K562 (cell line): ENCODE results near the gene PELI3. TPM values are rescaled to one million over a fixed set of nuclear protein-coding genes. Genes with fewer than 3 reads are reported as not detected.
A peak's percentile ranks its signal among the peaks of the same experiment; 100 is the strongest.

ENCODE experiments used
- ATAC-seq: fragments of 200-7000 bp; cut with Tn5 transposase; 3 replicates; pipeline ENCODE4 v1.9.1; 2020; ENCODE audit warnings: moderate library complexity
- BruUV-seq: library from RNA; stranded (reverse); fragments of 400-500 nt; replicated peaks from 2 replicates; lab custom pipeline; 2021; lab: Mats Ljungman, UMichigan
- CTCF ChIA-PET: fragments of 300-600 bp; formaldehyde crosslinking; extraction: SDS; loops from one replicate; lab custom pipeline; 2021; ENCODE audit warnings: low intra/inter-chr PET ratio; lab: Yijun Ruan, JAX
- POLR2A ChIA-PET: fragments of 300-600, 350-650 bp; sonication (Branson Sonifier 250); formaldehyde crosslinking; extraction: SDS; loops from one replicate; lab custom pipeline; 2021; ENCODE audit warnings: antibody characterized with exemption, inconsistent platforms; lab: Yijun Ruan, JAX
- DNase-seq, 4 experiments: peaks; one replicate each; pipeline versions ENCODE4 v3.0.0 to v3.0.0-alpha.2; 2011 to 2018; ENCODE audit warnings: low spot score in 3 of 4, mixed read lengths in 3 of 4; ENCODE audit errors: extremely low read depth in 1 of 4
- FAIRE-seq: peaks from 2 replicates; lab custom pipeline; 2011; peaks lifted over from hg19 to GRCh38; lab: Jason Lieb, UNC
- H2AFZ ChIP-seq: 2 replicates; pipeline ENCODE4 v1.6.0; 2011; ENCODE audit warnings: low read depth, low read length, control low read depth, inconsistent platforms
- H3K27ac ChIP-seq: fragments of 200-600 bp; 3 replicates; pipeline ENCODE4 v1.8.0; 2011; ENCODE audit warnings: low read depth, mild to moderate bottlenecking, control low read depth, inconsistent platforms, low read length, moderate library complexity, mixed read lengths; ENCODE audit errors: extremely low read depth
- H3K27me3 ChIP-seq, 2 experiments: fragments of 300-600 bp in 1 of 2; 2 replicates in 1 of 2; 3 replicates in 1 of 2; pipeline versions ENCODE4 v1.6.0 to v1.8.0; 2011; ENCODE audit warnings: inconsistent platforms in 2 of 2, low read length in 2 of 2, mild to moderate bottlenecking in 1 of 2, mixed read lengths in 1 of 2, moderate library complexity in 1 of 2; ENCODE audit not compliant: control insufficient read depth in 2 of 2, insufficient read depth in 2 of 2
- H3K36me3 ChIP-seq: fragments of 300-600 bp; 3 replicates; pipeline ENCODE4 v1.8.0; 2011; ENCODE audit warnings: mild to moderate bottlenecking, low read length, inconsistent platforms; ENCODE audit not compliant: control insufficient read depth, insufficient read depth
- H3K4me1 ChIP-seq, 2 experiments: fragments of 200-600 bp in 1 of 2; replicated peaks in 1 of 2; 2 replicates in 1 of 2; 3 replicates in 1 of 2; pipeline versions ENCODE4 v1.5.1 to v1.8.0; 2011; ENCODE audit warnings: inconsistent platforms in 2 of 2, low read length in 2 of 2, mild to moderate bottlenecking in 1 of 2, mixed read lengths in 1 of 2, moderate library complexity in 1 of 2; ENCODE audit not compliant: control insufficient read depth in 2 of 2, insufficient read depth in 2 of 2
- H3K4me2 ChIP-seq: 2 replicates; pipeline ENCODE4 v1.6.1; 2011; ENCODE audit warnings: low read length, control low read depth, inconsistent platforms, mixed read lengths; ENCODE audit not compliant: insufficient read depth
- H3K4me3 ChIP-seq: fragments of 200-600 bp; sonication (generic), shearing (Covaris generic); 2 replicates; pipeline ENCODE4 v1.5.1; 2016; ENCODE audit warnings: control low read depth, inconsistent platforms
- H3K79me2 ChIP-seq: fragments of 200-600 bp; 3 replicates; pipeline ENCODE4 v1.8.0; 2011; ENCODE audit warnings: low read length, inconsistent platforms; ENCODE audit not compliant: control insufficient read depth, insufficient read depth
- H3K9ac ChIP-seq, 2 experiments: 2 replicates each; pipeline versions ENCODE4 v1.6.0 to v1.6.1; 2011; ENCODE audit warnings: low read depth in 2 of 2, low read length in 2 of 2, control low read depth in 1 of 2, inconsistent platforms in 1 of 2, mild to moderate bottlenecking in 1 of 2, mixed read lengths in 1 of 2; ENCODE audit not compliant: insufficient read depth in 1 of 2
- H3K9me1 ChIP-seq: one replicate; pipeline ENCODE4 v1.6.0; 2011; ENCODE audit warnings: inconsistent platforms, mild to moderate bottlenecking, low read length, moderate library complexity; ENCODE audit not compliant: control insufficient read depth, insufficient read depth
- H3K9me3 ChIP-seq: replicated peaks from 2 replicates; pipeline ENCODE4 v1.5.1; 2011; ENCODE audit warnings: low read depth, low read length, inconsistent platforms; ENCODE audit not compliant: control insufficient read depth, insufficient read depth
- H4K20me1 ChIP-seq: replicated peaks from 2 replicates; pipeline ENCODE4 v1.6.1; 2011; ENCODE audit warnings: low read length, inconsistent platforms, mixed read lengths; ENCODE audit not compliant: control insufficient read depth, insufficient read depth
- SPI1 ChIP-seq: IDR thresholded peaks from 2 replicates; pipeline ENCODE4 v1.6.1; 2011; ENCODE audit warnings: low read depth, low read length, control low read depth, borderline replicate concordance
- WGBS: fragments of 100-300 bp; shearing (Covaris generic); methylation state at CpG from one replicate; pipeline ENCODE4 v1.1.6; 2016; ENCODE audit warnings: low coverage, mixed read lengths; ENCODE audit not compliant: insufficient coverage; ENCODE audit errors: missing lambda C conversion rate; 5-methylcytosine and 5-hydroxymethylcytosine counted together
- in situ Hi-C: fragments of 300-500 bp; cut with MboI; formaldehyde crosslinking; loops from 4 replicates; pipeline ENCODE4 v1.15.0; 2018; ENCODE audit warnings: inconsistent platforms, mixed read lengths
- intact Hi-C: fragments of 100-400 bp; cut with micrococcal nuclease; formaldehyde crosslinking; loops from 2 replicates; pipeline ENCODE4 v1.14.2; 2022
- polyA plus RNA-seq, 8 experiments: library from polyadenylated mRNA; depleted of rRNA in 4 of 8; stranded (reverse) in 5 of 8; unstranded in 3 of 8; fragments of >200 nt; fragmentation: Nextera tagmentation in 2 of 8; fragmentation: Illumina TruSeq in 1 of 8; extraction: Ambion mirVana in 2 of 8; extraction: Trizol in 1 of 8; gene quantifications; 2 replicates each; pipeline versions ENCODE4 v1.2.1 to v1.2.3, GENCODE V29; 2011 to 2014; ENCODE audit warnings: inconsistent platforms in 1 of 8, missing spikeins in 1 of 8
- total RNA-seq, 7 experiments: library from RNA; depleted of rRNA in 6 of 7; stranded (reverse); fragments of >200 nt in 6 of 7; fragmentation: Illumina TruSeq in 2 of 7; extraction: Trizol in 2 of 7; gene quantifications; 2 replicates each; pipeline versions ENCODE4 v1.2.1 to v1.2.3, GENCODE V29; 2011 to 2021; ENCODE audit warnings: low replicate concordance in 1 of 7
- TF ChIP-seq, protein P1 (sequence below), 2 experiments: fragments of 150-350 bp in 1 of 2; IDR thresholded peaks; 2 replicates each; pipeline ENCODE4 v1.6.1; 2012 to 2016; ENCODE audit warnings: low read depth in 2 of 2, low read length in 2 of 2, mild to moderate bottlenecking in 1 of 2, moderate library complexity in 1 of 2

The PELI3 gene
- total and polyA plus RNA-seq, 9 of the 15 experiments (the other 6 are each of a cell fraction or from before 2014, with no cell fraction given), result 0.17 to 4.2 (median 1.9) TPM

DNA sequence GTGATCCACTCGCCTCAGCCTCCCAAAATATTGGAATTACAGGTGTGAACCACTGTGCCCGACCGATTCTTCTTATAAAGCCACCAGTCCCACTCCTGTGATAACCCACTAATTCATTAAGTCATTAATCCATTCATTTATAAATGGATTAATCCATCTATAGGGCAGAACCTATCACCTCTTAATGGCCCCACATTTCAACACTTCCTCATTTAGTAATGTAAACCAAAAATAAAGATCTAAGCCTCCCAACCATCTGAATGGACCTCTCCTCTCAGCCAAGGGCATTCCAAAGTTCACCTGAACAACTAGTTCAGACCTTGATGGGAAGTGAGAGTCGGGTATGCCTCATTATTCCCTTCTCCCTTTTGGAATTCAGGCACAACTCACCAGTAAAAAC, 18.2 kb upstream of the PELI3 start:
- WGBS, result 1% methylated on average over 4 of the region's 4 CpGs
- no peaks in the 10 kb centered on the region for H4K20me1 ChIP-seq
- intact Hi-C loops, result no loop called here
- H3K9me3 ChIP-seq, result 0 out of 2 replicates have a peak, but pooled peaks cover 4% of the 10 kb centered on the region
- H3K27me3 ChIP-seq, result peaks cover 13 to 23% of the 10 kb centered on the region in 2 experiments; a peak in 4 of 5 replicates
- H3K36me3 ChIP-seq, result no peaks in the 10 kb centered on the region
- BruUV-seq, result no TSS peak
- TF ChIP-seq, protein P1, sequence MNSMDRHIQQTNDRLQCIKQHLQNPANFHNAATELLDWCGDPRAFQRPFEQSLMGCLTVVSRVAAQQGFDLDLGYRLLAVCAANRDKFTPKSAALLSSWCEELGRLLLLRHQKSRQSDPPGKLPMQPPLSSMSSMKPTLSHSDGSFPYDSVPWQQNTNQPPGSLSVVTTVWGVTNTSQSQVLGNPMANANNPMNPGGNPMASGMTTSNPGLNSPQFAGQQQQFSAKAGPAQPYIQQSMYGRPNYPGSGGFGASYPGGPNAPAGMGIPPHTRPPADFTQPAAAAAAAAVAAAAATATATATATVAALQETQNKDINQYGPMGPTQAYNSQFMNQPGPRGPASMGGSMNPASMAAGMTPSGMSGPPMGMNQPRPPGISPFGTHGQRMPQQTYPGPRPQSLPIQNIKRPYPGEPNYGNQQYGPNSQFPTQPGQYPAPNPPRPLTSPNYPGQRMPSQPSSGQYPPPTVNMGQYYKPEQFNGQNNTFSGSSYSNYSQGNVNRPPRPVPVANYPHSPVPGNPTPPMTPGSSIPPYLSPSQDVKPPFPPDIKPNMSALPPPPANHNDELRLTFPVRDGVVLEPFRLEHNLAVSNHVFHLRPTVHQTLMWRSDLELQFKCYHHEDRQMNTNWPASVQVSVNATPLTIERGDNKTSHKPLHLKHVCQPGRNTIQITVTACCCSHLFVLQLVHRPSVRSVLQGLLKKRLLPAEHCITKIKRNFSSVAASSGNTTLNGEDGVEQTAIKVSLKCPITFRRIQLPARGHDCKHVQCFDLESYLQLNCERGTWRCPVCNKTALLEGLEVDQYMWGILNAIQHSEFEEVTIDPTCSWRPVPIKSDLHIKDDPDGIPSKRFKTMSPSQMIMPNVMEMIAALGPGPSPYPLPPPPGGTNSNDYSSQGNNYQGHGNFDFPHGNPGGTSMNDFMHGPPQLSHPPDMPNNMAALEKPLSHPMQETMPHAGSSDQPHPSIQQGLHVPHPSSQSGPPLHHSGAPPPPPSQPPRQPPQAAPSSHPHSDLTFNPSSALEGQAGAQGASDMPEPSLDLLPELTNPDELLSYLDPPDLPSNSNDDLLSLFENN (IDR thresholded peaks at IDR 0.05; ENCODE audit: low read depth in 2 of 2, low read length in 2 of 2), result no peak
- peak; percentile 58; the same call in 1 of the 2 replicates for TF ChIP-seq SPI1
- TF ChIP-seq, all 486 proteins: peak for 1
- in situ Hi-C loops, result no loop called here
- no peak overlapping the region for H3K4me3 ChIP-seq
- no peaks in the 10 kb centered on the region for H3K79me2 ChIP-seq
- no peak overlapping the region for H3K9ac ChIP-seq
- H3K4me2 ChIP-seq, result no peak overlapping the region
- FAIRE-seq, result no peak
- no peak overlapping the region for H2AFZ ChIP-seq
- H3K27ac ChIP-seq, result no peak overlapping the region
- H3K4me1 ChIP-seq, result no peaks in the 10 kb centered on the region
- CTCF ChIA-PET, result interaction anchor here (0.7 kb wide), 1 partner anchor 40 kb away, joined by 3 read pairs; no protein-coding TSS in a partner anchor
- no peaks in the 10 kb centered on the region for H3K9me1 ChIP-seq
- no peak for ATAC-seq
- POLR2A ChIA-PET, result no interaction called here
- no peak for DNase-seq
